Parathyroid adenoma (tissue), 2 donors: ENCODE data around the gene KLHL40.

Experiments used
- H2AFZ ChIP-seq: fragments of 300-600 bp; sonication (generic); one replicate; pipeline ENCODE4 v1.7.0; 2017; ENCODE audit warnings: antibody characterized with exemption, mild to moderate bottlenecking
- H3K27ac ChIP-seq: fragments of 300-600 bp; sonication (generic); one replicate; pipeline ENCODE4 v1.7.0; 2017
- H3K27me3 ChIP-seq: fragments of 300-600 bp; sonication (generic); one replicate; pipeline ENCODE4 v1.7.0; 2017; ENCODE audit warnings: low read length; ENCODE audit not compliant: control insufficient read depth, insufficient read depth
- H3K36me3 ChIP-seq: fragments of 300-600 bp; sonication (generic); one replicate; pipeline ENCODE4 v1.7.0; 2017; ENCODE audit warnings: low read length; ENCODE audit not compliant: control insufficient read depth, insufficient read depth
- H3K4me1 ChIP-seq: fragments of 300-600 bp; sonication (generic); one replicate; pipeline ENCODE4 v1.7.0; 2017; ENCODE audit warnings: control low read depth
- H3K4me2 ChIP-seq: fragments of 300-600 bp; sonication (generic); one replicate; pipeline ENCODE4 v1.7.0; 2017; ENCODE audit warnings: low read length
- H3K4me3 ChIP-seq: fragments of 300-600 bp; sonication (generic); one replicate; pipeline ENCODE4 v1.7.0; 2017; ENCODE audit warnings: low read depth, low read length
- H3K79me2 ChIP-seq: fragments of 300-600 bp; sonication (generic); one replicate; pipeline ENCODE4 v1.7.0; 2017; ENCODE audit warnings: control low read depth
- H3K9ac ChIP-seq: fragments of 300-600 bp; sonication (generic); one replicate; pipeline ENCODE4 v1.7.0; 2017; ENCODE audit warnings: mild to moderate bottlenecking
- H3K9me3 ChIP-seq: fragments of 300-600 bp; sonication (generic); one replicate; pipeline ENCODE4 v1.7.0; 2017; ENCODE audit warnings: low read length; ENCODE audit not compliant: control insufficient read depth
- CTCF ChIP-seq: fragments of 300-600 bp; sonication (generic); IDR thresholded peaks from one replicate; pipeline ENCODE4 v1.7.0; 2017; ENCODE audit warnings: antibody characterized with exemption, mild to moderate bottlenecking
- donor health status: primary hyperparathyroidism.

KLHL40 gene

GRCh38 chr3:42665050-42665878 is 20.1 kb upstream of the KLHL40 start:
- peaks cover 15% of the 10 kb centered on the region for H3K4me1 ChIP-seq
- H3K79me2 ChIP-seq, result no peaks in the 10 kb centered on the region
- TF ChIP-seq CTCF, result no peak
- H3K4me3 ChIP-seq, result no peak overlapping the region
- no peak overlapping the region for H3K27ac ChIP-seq
- H3K27me3 ChIP-seq, result no peaks in the 10 kb centered on the region
- H2AFZ ChIP-seq, result no peak overlapping the region
- H3K9ac ChIP-seq, result no peak overlapping the region
- H3K36me3 ChIP-seq, result no peaks in the 10 kb centered on the region
- no peak overlapping the region for H3K4me2 ChIP-seq
- H3K9me3 ChIP-seq, result no peaks in the 10 kb centered on the region

DNA sequence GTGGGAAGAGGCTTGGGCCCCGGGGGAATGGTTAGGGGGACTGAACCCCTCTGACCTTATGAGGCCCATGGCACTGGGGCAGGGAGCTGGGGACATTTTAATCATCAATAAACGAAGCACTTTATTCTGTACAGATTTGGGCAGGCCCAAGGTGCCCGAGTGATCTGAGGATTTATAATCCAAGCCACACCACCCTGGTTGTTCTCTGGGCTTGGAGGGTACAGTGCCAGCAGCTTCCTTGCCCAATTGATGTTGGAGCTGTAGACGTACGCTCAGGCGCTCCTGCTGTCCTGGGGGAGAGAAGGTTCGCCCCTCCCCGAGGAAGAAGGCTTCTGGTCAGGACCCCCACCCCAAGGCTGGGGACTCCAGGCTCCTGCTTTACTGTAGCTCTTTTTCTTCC is 19.3 kb upstream of the KLHL40 start:
- no peak overlapping the region for H3K4me2 ChIP-seq
- no peaks in the 10 kb centered on the region for H3K36me3 ChIP-seq
- H3K27me3 ChIP-seq, result no peaks in the 10 kb centered on the region
- H3K79me2 ChIP-seq, result no peaks in the 10 kb centered on the region
- H3K9ac ChIP-seq, result no peak overlapping the region
- H3K9me3 ChIP-seq, result no peaks in the 10 kb centered on the region
- peaks cover 15% of the 10 kb centered on the region for H3K4me1 ChIP-seq
- no peak overlapping the region for H2AFZ ChIP-seq
- no peak for TF ChIP-seq CTCF
- no peak overlapping the region for H3K4me3 ChIP-seq
- H3K27ac ChIP-seq, result no peak overlapping the region

- no peaks in the 10 kb centered on the region for H3K27me3 ChIP-seq
- no peak overlapping the region for H3K27ac ChIP-seq
- no peak overlapping the region for H3K4me3 ChIP-seq
These were observed 18.7 kb upstream of the KLHL40 start for GRCh38 chr3:42666577-42666998.

DNA sequence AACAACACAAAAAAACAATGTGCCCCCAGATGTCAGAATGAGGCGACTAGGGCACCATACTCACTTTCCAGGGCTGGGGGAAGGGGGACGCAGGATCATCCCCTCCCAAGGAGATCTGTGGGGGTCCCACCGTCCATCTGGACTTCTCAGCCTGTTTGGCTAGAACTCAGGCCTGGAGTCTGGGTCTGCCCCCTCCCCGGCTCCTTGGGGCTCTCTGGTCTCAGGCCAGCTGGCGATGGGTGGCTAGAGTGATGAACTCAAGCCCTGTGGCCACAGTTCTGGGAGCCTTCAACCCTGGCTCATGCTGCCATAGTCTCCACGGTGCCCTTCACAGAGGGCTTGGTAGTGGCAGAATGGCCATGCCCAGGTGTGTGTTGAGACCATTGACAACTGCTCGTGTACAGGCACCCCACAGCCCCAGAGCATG is 18.2 kb upstream of the KLHL40 start:
- no peaks in the 10 kb centered on the region for H3K27me3 ChIP-seq
- no peaks in the 10 kb centered on the region for H3K36me3 ChIP-seq
- H3K4me1 ChIP-seq, result peaks cover 15% of the 10 kb centered on the region
- no peak overlapping the region for H3K9ac ChIP-seq
- TF ChIP-seq CTCF, result no peak
- no peak overlapping the region for H3K27ac ChIP-seq
- no peak overlapping the region for H3K4me3 ChIP-seq
- no peak overlapping the region for H3K4me2 ChIP-seq
- H3K79me2 ChIP-seq, result no peaks in the 10 kb centered on the region
- no peaks in the 10 kb centered on the region for H3K9me3 ChIP-seq
- no peak overlapping the region for H2AFZ ChIP-seq

More at GRCh38 chr3:42666577-42666998, 18.7 kb upstream of the KLHL40 start:
- Histone ChIP-seq H3K9ac (no peak overlapping the region), H3K9me3 (no peaks in the 10 kb centered on the region), H3K79me2 (no peaks in the 10 kb centered on the region), H3K4me1 (peaks cover 15% of the 10 kb centered on the region), H2AFZ (no peak overlapping the region), H3K4me2 (no peak overlapping the region), H3K36me3 (no peaks in the 10 kb centered on the region)
- TF ChIP-seq CTCF, result no peak
